NOMO-1 treated with dmso at 0.1 percent for 144 hours (cell line): Measurements from ENCODE around the gene HLA-DPA1.
A peak's percentile ranks its signal among the peaks of the same experiment; 100 is the strongest.

Source experiments
- DNase-seq: peaks from one replicate; lab custom pipeline; 2025; ENCODE audit not compliant: unreplicated experiment; lab: John Stamatoyannopoulos, UW

The HLA-DPA1 gene

GRCh38 chr6:33018418-33018817, 55.0 kb downstream of the HLA-DPA1 start:
- DNase-seq, result no peak

- no peak for DNase-seq
Observed at GRCh38 chr6:33017694-33018353, 55.6 kb downstream of the HLA-DPA1 start.

GRCh38 chr6:33017018-33017417, 56.4 kb downstream of the HLA-DPA1 start:
- DNase-seq, result no peak

- no peak for DNase-seq
Observed at GRCh38 chr6:33015798-33016197, 57.7 kb downstream of the HLA-DPA1 start.

- peak; percentile 79 for DNase-seq
Observed at GRCh38 chr6:33014841-33015634, 58.4 kb downstream of the HLA-DPA1 start.
